K562 (cell line): Measurements from ENCODE around the gene CHTF8. TPM values are rescaled to one million over a fixed set of nuclear protein-coding genes. Genes with fewer than 3 reads are reported as not detected.
A peak's percentile ranks its signal among the peaks of the same experiment; 100 is the strongest.

ENCODE experiments used
- NFXL1 ChIP-seq: fragments of 450-650 bp; formaldehyde crosslinking; IDR thresholded peaks from 2 replicates; pipeline ENCODE4 v1.4.0; 2021; ENCODE audit warnings: mild to moderate bottlenecking
- USF2 ChIP-seq: sonication (generic); formaldehyde crosslinking; IDR thresholded peaks from 2 replicates; pipeline ENCODE4 v1.5.0; 2020; ENCODE audit warnings: missing genetic modification reagents
- ZNF280B ChIP-seq: fragments of 250-450 bp; sonication (Bioruptor Pico); IDR thresholded peaks from 2 replicates; pipeline ENCODE4 v1.5.1; 2021; ENCODE audit warnings: mild to moderate bottlenecking
- ZSCAN29 ChIP-seq: fragments of 450-650 bp; IDR thresholded peaks from 2 replicates; pipeline ENCODE4 v1.6.1; 2017
- polyA plus RNA-seq, 8 experiments: library from polyadenylated mRNA; depleted of rRNA in 4 of 8; stranded (reverse) in 5 of 8; unstranded in 3 of 8; fragments of >200 nt; fragmentation: Nextera tagmentation in 2 of 8; fragmentation: Illumina TruSeq in 1 of 8; extraction: Ambion mirVana in 2 of 8; extraction: Trizol in 1 of 8; gene quantifications; 2 replicates each; pipeline versions ENCODE4 v1.2.1 to v1.2.3, GENCODE V29; 2011 to 2014; ENCODE audit warnings: inconsistent platforms in 1 of 8, missing spikeins in 1 of 8
- total RNA-seq, 7 experiments: library from RNA; depleted of rRNA in 6 of 7; stranded (reverse); fragments of >200 nt in 6 of 7; fragmentation: Illumina TruSeq in 2 of 7; extraction: Trizol in 2 of 7; gene quantifications; 2 replicates each; pipeline versions ENCODE4 v1.2.1 to v1.2.3, GENCODE V29; 2011 to 2021; ENCODE audit warnings: low replicate concordance in 1 of 7
- TF ChIP-seq, protein P1 (sequence below), 2 experiments: fragments of 450-650 bp; IDR thresholded peaks; 2 replicates each; pipeline ENCODE4 v1.6.1; 2016; ENCODE audit warnings: mild to moderate bottlenecking in 2 of 2, borderline replicate concordance in 1 of 2, low read depth in 1 of 2, moderate library complexity in 1 of 2
- TF ChIP-seq, protein P2 (sequence below), 2 experiments: fragments of 450-650 bp; IDR thresholded peaks; 2 replicates each; pipeline ENCODE4 v1.6.1; 2016

CHTF8 gene
- total and polyA plus RNA-seq, 9 of the 15 experiments (the other 6 are each of a cell fraction or from before 2014, with no cell fraction given) = 20.2 to 199 (median 108) TPM

DNA sequence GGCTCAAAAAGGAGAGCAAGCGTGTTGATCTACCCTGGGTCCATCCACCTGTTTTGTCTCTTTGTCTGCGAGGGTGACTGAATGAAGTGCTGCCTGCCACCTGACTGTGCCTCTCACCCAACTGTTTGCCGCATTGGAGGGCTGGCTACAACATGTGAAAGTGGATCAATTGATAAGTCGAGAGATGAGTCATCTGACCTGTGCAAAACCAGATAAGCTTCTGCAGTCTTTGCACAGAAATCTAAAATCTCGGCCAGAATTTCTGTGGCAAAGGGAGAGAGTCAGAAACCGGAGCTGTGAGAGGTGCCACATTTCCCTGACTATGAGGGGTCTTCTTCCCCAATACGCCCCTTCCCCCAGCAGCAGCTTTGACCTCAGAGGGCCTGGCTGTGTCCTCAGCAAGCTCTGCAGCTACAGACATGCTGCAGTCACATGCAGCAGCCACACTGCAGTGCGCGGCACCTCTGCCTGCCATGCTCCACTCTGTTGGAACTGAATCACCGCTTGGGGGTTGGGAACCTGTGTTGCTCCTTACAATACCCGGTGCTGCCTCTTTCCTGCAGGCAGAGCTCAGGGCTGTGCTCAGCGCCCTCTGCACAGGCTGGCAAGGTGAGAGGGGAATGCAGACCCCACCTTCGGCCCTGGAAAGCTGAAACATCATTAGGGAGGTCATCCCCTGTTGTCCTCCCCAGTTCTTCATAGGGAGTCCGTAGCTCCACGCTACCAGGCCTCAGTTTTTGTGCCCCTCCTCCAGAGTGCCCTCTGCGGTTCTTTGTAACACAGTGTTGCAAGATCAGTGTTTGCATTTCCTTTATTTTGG, 43.1 kb downstream of the CHTF8 start (continued):
- TF ChIP-seq, protein P1, sequence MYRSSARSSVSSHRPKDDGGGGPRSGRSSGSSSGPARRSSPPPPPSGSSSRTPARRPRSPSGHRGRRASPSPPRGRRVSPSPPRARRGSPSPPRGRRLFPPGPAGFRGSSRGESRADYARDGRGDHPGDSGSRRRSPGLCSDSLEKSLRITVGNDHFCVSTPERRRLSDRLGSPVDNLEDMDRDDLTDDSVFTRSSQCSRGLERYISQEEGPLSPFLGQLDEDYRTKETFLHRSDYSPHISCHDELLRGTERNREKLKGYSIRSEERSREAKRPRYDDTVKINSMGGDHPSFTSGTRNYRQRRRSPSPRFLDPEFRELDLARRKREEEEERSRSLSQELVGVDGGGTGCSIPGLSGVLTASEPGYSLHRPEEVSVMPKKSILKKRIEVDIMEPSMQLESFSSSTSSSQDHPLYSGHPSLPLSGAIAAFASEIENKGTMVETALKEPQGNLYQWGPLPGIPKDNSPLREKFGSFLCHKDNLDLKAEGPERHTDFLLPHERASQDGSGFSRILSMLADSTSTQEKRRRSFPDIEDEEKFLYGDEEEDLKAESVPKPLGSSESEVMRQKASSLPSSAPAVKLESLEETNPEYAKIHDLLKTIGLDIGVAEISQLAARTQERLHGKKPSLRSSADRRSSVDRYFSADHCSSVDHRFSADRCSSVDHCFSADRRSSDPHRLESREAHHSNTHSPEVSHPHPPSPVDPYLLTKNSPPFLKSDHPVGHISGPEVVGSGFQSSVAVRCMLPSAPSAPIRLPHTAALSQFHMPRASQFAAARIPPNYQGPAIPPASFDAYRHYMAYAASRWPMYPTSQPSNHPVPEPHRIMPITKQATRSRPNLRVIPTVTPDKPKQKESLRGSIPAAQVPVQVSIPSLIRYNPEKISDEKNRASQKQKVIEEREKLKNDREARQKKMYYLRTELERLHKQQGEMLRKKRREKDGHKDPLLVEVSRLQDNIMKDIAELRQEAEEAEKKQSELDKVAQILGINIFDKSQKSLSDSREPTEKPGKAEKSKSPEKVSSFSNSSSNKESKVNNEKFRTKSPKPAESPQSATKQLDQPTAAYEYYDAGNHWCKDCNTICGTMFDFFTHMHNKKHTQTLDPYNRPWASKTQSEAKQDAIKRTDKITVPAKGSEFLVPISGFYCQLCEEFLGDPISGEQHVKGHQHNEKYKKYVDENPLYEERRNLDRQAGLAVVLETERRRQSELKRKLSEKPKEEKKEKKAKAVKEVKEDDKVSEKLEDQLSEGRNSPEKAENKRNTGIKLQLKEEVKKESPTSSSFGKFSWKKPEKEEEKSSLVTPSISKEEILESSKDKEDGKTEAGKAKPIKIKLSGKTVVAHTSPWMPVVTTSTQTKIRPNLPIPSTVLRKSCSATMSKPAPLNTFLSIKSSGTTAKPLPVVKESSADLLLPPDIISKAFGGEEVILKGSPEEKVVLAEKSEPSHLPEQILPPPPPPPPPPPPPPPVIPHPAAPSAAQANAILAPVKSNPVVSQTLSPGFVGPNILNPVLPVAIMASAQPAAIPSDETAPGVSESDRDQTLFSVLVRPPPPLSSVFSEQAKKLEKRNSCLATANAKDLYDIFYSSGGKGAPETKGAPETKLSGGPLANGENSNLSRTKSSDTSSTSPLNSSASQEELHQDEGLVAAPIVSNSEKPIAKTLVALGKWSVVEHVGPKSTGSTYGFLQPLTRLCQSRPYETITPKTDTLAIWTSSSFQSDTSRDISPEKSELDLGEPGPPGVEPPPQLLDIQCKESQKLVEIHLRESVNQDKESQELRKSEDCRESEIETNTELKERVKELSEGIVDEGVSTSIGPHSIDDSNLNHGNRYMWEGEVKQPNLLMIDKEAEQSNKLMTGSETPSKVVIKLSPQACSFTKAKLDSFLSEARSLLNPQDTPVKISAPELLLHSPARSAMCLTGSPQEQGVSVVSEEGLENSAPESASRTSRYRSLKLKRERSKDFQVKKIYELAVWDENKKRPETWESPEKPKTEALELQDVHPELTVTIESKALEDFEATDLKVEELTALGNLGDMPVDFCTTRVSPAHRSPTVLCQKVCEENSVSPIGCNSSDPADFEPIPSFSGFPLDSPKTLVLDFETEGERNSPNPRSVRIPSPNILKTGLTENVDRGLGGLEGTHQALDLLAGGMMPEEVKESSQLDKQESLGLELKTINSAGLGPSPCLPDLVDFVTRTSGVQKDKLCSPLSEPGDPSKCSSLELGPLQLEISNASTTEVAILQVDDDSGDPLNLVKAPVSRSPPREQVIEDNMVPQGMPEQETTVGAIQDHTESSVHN (IDR thresholded peaks at IDR 0.05; ENCODE audit: borderline replicate concordance in 1 of 2, low read depth in 1 of 2) = no peak
- TF ChIP-seq ZNF280B (no peak), USF2 (CRISPR knock-in tag) (peak; percentile 9; the same call in 1 of the 2 replicates), NFXL1 (no peak), ZSCAN29 (no peak)
- TF ChIP-seq, protein P2, sequence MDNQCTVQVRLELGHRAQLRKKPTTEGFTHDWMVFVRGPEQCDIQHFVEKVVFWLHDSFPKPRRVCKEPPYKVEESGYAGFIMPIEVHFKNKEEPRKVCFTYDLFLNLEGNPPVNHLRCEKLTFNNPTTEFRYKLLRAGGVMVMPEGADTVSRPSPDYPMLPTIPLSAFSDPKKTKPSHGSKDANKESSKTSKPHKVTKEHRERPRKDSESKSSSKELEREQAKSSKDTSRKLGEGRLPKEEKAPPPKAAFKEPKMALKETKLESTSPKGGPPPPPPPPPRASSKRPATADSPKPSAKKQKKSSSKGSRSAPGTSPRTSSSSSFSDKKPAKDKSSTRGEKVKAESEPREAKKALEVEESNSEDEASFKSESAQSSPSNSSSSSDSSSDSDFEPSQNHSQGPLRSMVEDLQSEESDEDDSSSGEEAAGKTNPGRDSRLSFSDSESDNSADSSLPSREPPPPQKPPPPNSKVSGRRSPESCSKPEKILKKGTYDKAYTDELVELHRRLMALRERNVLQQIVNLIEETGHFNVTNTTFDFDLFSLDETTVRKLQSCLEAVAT (IDR thresholded peaks at IDR 0.05) = no peak
